Parathyroid adenoma (tissue), 2 donors: ENCODE results near the gene B4GALNT4.
"Not testable (repeated sequence)": the region's sequence is repeated elsewhere in the genome, so short reads cannot be mapped to it uniquely, and the experiment has no call there.

Experiments used
- H2AFZ ChIP-seq: fragments of 300-600 bp; sonication (generic); one replicate; pipeline ENCODE4 v1.7.0; 2017; ENCODE audit warnings: antibody characterized with exemption, mild to moderate bottlenecking
- H3K27ac ChIP-seq: fragments of 300-600 bp; sonication (generic); one replicate; pipeline ENCODE4 v1.7.0; 2017
- H3K27me3 ChIP-seq: fragments of 300-600 bp; sonication (generic); one replicate; pipeline ENCODE4 v1.7.0; 2017; ENCODE audit warnings: low read length; ENCODE audit not compliant: control insufficient read depth, insufficient read depth
- H3K36me3 ChIP-seq: fragments of 300-600 bp; sonication (generic); one replicate; pipeline ENCODE4 v1.7.0; 2017; ENCODE audit warnings: low read length; ENCODE audit not compliant: control insufficient read depth, insufficient read depth
- H3K4me1 ChIP-seq: fragments of 300-600 bp; sonication (generic); one replicate; pipeline ENCODE4 v1.7.0; 2017; ENCODE audit warnings: control low read depth
- H3K4me2 ChIP-seq: fragments of 300-600 bp; sonication (generic); one replicate; pipeline ENCODE4 v1.7.0; 2017; ENCODE audit warnings: low read length
- H3K4me3 ChIP-seq: fragments of 300-600 bp; sonication (generic); one replicate; pipeline ENCODE4 v1.7.0; 2017; ENCODE audit warnings: low read depth, low read length
- H3K79me2 ChIP-seq: fragments of 300-600 bp; sonication (generic); one replicate; pipeline ENCODE4 v1.7.0; 2017; ENCODE audit warnings: control low read depth
- H3K9ac ChIP-seq: fragments of 300-600 bp; sonication (generic); one replicate; pipeline ENCODE4 v1.7.0; 2017; ENCODE audit warnings: mild to moderate bottlenecking
- H3K9me3 ChIP-seq: fragments of 300-600 bp; sonication (generic); one replicate; pipeline ENCODE4 v1.7.0; 2017; ENCODE audit warnings: low read length; ENCODE audit not compliant: control insufficient read depth
- TF ChIP-seq, protein P1 (sequence below): fragments of 300-600 bp; sonication (generic); IDR thresholded peaks from one replicate; pipeline ENCODE4 v1.7.0; 2017; ENCODE audit warnings: antibody characterized with exemption, mild to moderate bottlenecking
- donor health status: primary hyperparathyroidism.

Gene B4GALNT4

DNA sequence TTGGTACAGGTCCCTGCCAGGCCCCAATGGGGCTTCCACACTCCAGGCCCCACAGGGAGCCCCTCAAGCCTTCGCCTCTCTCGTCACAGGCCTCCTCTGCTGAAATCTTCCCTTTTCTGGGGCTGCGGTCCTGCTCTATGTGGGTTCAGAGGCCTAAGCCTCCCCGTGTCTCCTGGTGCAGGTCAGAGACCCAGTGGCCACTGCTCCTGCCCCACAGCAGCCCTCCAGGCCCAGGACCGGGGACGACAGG, 42.8 kb upstream of the B4GALNT4 start:
- Histone ChIP-seq H3K27me3 (no peaks in the 10 kb centered on the region), H3K9me3 (no peaks in the 10 kb centered on the region), H3K4me2 (no peak overlapping the region), H3K79me2 (no peaks in the 10 kb centered on the region), H2AFZ (no peak overlapping the region), H3K9ac (no peak overlapping the region), H3K4me3 (no peak overlapping the region), H3K4me1 (no peaks in the 10 kb centered on the region), H3K36me3 (no peaks in the 10 kb centered on the region), H3K27ac (peak overlapping the region; percentile 83)
- TF ChIP-seq, protein P1, sequence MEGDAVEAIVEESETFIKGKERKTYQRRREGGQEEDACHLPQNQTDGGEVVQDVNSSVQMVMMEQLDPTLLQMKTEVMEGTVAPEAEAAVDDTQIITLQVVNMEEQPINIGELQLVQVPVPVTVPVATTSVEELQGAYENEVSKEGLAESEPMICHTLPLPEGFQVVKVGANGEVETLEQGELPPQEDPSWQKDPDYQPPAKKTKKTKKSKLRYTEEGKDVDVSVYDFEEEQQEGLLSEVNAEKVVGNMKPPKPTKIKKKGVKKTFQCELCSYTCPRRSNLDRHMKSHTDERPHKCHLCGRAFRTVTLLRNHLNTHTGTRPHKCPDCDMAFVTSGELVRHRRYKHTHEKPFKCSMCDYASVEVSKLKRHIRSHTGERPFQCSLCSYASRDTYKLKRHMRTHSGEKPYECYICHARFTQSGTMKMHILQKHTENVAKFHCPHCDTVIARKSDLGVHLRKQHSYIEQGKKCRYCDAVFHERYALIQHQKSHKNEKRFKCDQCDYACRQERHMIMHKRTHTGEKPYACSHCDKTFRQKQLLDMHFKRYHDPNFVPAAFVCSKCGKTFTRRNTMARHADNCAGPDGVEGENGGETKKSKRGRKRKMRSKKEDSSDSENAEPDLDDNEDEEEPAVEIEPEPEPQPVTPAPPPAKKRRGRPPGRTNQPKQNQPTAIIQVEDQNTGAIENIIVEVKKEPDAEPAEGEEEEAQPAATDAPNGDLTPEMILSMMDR, result no peak

DNA sequence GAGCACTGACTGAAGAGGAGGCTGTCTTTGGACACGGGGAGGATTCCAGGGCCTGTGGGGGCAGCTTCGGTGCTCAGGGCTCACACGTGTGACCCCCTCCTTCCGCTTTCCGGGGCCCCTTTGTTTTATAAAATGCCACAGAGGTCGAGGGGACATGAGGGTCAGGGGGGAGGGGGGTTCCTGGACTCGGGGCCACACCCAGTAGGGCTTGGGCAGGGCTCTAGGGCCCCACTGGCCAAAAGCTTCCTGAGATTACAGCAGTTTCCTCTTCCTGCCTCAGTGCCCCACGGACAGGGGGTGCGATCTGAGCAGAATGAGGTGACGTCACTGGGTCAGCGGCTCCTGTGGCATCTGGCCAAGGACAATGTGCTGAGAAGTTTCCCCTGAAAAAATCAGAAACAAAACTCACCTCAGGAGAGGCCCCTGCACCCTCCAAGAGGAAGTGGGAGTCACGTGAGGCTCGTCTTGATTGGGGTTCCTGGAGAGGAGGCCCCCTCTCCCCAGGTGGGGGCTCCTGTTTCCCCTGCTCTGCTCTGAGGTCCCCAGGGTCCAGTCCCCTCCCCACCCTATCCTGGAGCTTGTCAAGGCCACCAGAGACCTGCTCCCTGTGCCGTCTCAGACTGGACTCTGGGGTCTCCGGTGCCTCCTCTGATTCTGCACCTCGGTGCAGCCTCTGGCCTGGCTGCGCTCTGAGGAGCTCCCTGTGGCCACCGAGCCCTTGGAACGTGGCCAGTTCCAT, 42.3 kb upstream of the B4GALNT4 start:
- Histone ChIP-seq H2AFZ (peak overlapping the region; percentile 50), H3K4me1 (no peaks in the 10 kb centered on the region), H3K4me3 (no peak overlapping the region), H3K79me2 (no peaks in the 10 kb centered on the region), H3K36me3 (no peaks in the 10 kb centered on the region), H3K27ac (peak overlapping the region; percentile 83), H3K4me2 (peak overlapping the region; percentile 51), H3K9me3 (no peaks in the 10 kb centered on the region), H3K9ac (no peak overlapping the region), H3K27me3 (no peaks in the 10 kb centered on the region)
- TF ChIP-seq, protein P1, result no peak

DNA sequence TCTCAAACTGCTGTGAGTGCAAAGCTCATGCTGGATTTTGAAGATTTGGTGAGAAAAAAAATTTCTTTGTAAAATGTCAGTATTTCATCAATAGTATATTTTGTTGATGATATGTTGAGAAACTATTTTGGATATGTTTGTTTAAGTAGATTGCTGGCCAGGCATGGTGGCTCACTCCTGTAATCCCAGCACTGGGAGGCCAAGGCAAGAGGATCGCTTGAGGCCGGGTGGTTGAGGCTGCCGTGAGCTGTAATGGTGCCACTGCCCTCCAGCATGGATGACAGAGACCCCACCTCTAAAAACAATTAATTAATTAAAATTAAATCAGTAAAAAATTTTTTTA, 41.7 kb upstream of the B4GALNT4 start:
- Histone ChIP-seq H3K79me2 (no peaks in the 10 kb centered on the region), H2AFZ (peak overlapping the region; percentile 50), H3K4me1 (no peaks in the 10 kb centered on the region), H3K9ac (no peak overlapping the region), H3K9me3 (no peaks in the 10 kb centered on the region), H3K4me3 (no peak overlapping the region), H3K4me2 (peak overlapping the region; percentile 51), H3K27ac (peak overlapping the region; percentile 83), H3K27me3 (no peaks in the 10 kb centered on the region), H3K36me3 (no peaks in the 10 kb centered on the region)
- TF ChIP-seq, protein P1, result no peak

DNA sequence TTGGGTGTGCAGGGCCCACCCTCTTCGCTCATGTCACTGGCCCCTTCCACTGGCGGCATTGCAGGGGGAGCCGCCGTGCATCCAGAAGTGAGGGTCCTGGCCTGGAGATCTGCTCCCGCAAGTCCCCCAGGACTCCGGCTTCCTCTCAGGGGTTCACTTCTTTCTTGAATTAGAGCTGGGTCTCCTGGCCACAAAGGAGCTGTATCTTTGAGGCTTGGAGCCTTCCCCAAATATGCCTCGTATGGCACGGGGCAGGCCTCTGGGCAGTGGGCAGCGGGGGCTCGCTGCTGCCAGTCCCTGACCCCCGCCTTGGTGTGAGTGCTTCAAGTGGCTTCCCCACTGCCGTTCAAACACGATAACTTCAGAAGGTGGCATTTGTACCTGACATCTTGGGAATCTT, 41.3 kb upstream of the B4GALNT4 start:
- Histone ChIP-seq H3K4me3 (no peak overlapping the region), H3K9ac (no peak overlapping the region), H3K27me3 (no peaks in the 10 kb centered on the region), H3K4me2 (no peak overlapping the region), H3K36me3 (no peaks in the 10 kb centered on the region), H3K9me3 (no peaks in the 10 kb centered on the region), H2AFZ (no peak overlapping the region), H3K79me2 (no peaks in the 10 kb centered on the region), H3K27ac (no peak overlapping the region), H3K4me1 (no peaks in the 10 kb centered on the region)
- TF ChIP-seq, protein P1, result no peak

DNA sequence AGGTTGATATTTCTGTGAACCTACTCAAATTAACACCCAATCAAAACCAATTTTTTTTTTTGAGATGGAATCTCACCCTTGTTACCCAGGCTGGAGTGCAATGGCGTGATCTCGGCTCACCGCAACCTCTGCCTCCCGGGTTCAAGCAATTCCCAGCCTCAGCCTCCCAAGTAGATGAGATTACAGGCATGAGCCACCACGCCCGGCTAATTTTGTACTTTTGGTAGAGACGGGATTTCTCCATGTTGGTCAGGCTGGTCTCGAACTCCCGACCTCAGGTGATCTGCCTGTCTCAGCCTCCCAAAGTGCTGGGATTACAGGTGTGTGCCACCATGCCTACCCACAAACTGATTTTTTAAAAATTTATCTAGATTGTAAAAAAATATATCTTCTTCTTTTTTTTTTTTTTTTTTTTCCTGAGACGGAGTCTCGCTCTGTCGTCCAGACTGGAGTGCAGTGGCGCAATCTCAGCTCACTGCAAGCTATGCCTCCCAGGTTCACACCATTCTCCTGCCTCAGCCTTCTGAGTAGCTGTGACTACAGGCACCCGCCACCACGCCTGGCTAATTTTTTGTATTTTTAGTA, 40.7 kb upstream of the B4GALNT4 start:
- H3K36me3 ChIP-seq, H3K4me1 ChIP-seq, H3K9ac ChIP-seq, H3K4me3 ChIP-seq, H2AFZ ChIP-seq, H3K27me3 ChIP-seq, H3K4me2 ChIP-seq, H3K79me2 ChIP-seq, H3K9me3 ChIP-seq, H3K27ac ChIP-seq: not testable (repeated sequence)
